Ectodermal cell (in vitro differentiated cells): ENCODE results near the gene SUGP2.

Experiments used
- H3K27ac ChIP-seq: 2 replicates; pipeline ENCODE4 v1.7.0; 2013; ENCODE audit warnings: mild to moderate bottlenecking, low read depth, low read length; ENCODE audit not compliant: insufficient read depth, poor library complexity, severe bottlenecking
- H3K27me3 ChIP-seq: 2 replicates; pipeline ENCODE4 v1.7.0; 2013; ENCODE audit warnings: mild to moderate bottlenecking, low read length; ENCODE audit not compliant: insufficient read depth, control insufficient read depth, poor library complexity, severe bottlenecking
- H3K36me3 ChIP-seq: one replicate; pipeline ENCODE4 v1.7.0; 2013; ENCODE audit warnings: low read length; ENCODE audit not compliant: control insufficient read depth, insufficient read depth
- H3K4me1 ChIP-seq: one replicate; pipeline ENCODE4 v1.7.0; 2013; ENCODE audit warnings: low read length; ENCODE audit not compliant: control insufficient read depth, insufficient read depth
- H3K4me3 ChIP-seq: 2 replicates; pipeline ENCODE4 v1.7.0; 2013; ENCODE audit warnings: low read depth, low read length, control low read depth; ENCODE audit not compliant: insufficient read depth
- H3K9me3 ChIP-seq: 2 replicates; pipeline ENCODE4 v1.7.0; 2013; ENCODE audit warnings: mild to moderate bottlenecking, low read length, moderate library complexity; ENCODE audit not compliant: control insufficient read depth
- WGBS, 2 experiments: methylation state at CpG; one replicate each; pipeline ENCODE4 v1.1.7; 2013; ENCODE audit warnings: missing lambda C conversion rate in 2 of 2; 5-methylcytosine and 5-hydroxymethylcytosine counted together

Gene SUGP2

DNA sequence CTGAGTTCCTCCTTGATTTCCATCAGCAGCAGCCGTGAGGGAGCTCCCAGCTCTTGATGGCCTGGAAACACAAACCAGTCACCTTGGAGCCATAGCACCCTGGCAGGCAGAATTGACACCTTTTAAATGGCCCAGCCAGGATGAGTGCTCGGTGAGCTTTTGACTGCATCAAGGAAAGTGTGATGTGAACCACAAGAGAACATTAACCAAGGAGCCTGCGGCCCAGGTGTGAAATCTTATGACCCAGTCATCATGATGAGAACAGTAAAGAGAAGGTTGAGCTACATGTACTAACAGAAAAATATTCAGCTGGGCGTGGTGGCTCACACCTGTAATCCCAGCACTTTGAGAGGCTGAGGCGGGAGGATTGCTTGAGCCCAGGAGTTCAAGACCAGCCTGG lies 22.8 kb downstream of the SUGP2 start:
- WGBS, 2 experiments: 93 to 97% methylated on average over 5 of the region's 5 CpGs
- H3K4me3 ChIP-seq: no peak overlapping the region
- H3K27me3 ChIP-seq: no peaks in the 10 kb centered on the region
- no peaks in the 10 kb centered on the region for H3K4me1 ChIP-seq
- H3K36me3 ChIP-seq: peaks cover 38% of the 10 kb centered on the region
- no peaks in the 10 kb centered on the region for H3K9me3 ChIP-seq
- no peak overlapping the region for H3K27ac ChIP-seq

DNA sequence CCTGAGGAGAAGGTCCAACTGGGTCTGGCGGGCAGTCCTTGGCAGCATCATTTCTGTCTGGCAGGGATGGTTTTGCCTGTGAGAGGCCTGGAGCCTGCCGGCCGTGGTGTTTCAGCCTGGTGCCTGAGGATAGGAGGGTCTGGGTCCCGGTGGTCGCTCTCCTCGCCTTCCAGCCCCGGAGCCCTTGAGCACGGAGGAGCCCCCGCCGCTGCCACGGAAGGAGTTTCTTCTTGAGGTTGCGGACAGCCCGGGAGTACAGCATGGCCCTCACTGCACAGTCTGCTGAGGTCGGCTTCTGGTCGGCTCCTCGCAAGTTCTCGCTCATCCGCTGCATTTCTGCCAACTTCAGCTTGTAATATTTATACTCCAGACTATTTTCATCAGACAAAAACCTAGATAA lies 23.4 kb downstream of the SUGP2 start:
- H3K9me3 ChIP-seq: no peaks in the 10 kb centered on the region
- 96% methylated on average over 18 of the region's 18 CpGs for WGBS, 2 experiments
- no peaks in the 10 kb centered on the region for H3K4me1 ChIP-seq
- peaks cover 43% of the 10 kb centered on the region for H3K36me3 ChIP-seq
- no peaks in the 10 kb centered on the region for H3K27me3 ChIP-seq
- no peak overlapping the region for H3K4me3 ChIP-seq
- no peak overlapping the region for H3K27ac ChIP-seq

DNA sequence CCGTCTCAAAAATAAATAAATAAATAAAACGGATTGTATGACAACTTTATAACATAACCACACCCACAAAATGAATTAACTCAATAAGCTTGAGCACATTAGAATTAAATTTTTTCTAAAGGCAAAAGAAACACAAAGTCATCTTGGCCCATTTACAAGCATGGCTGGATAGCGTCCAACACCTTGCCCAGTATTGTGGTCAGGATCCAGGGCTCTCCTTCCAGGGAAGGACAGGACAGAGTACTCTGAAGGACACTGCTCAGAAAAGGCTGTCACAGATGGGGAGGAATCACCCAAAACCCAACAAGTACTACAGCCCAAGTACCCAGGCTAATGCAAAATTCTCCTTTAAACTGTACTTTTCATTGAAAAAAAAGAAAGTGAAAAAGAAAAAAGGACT lies 27.1 kb downstream of the SUGP2 start:
- no peaks in the 10 kb centered on the region for H3K4me1 ChIP-seq
- no peaks in the 10 kb centered on the region for H3K27me3 ChIP-seq
- no peak overlapping the region for H3K27ac ChIP-seq
- no peak overlapping the region for H3K4me3 ChIP-seq
- no peaks in the 10 kb centered on the region for H3K9me3 ChIP-seq
- H3K36me3 ChIP-seq: peaks cover 55% of the 10 kb centered on the region
- WGBS, 2 experiments: 94 to 99% methylated on average over 3 of the region's 3 CpGs

DNA sequence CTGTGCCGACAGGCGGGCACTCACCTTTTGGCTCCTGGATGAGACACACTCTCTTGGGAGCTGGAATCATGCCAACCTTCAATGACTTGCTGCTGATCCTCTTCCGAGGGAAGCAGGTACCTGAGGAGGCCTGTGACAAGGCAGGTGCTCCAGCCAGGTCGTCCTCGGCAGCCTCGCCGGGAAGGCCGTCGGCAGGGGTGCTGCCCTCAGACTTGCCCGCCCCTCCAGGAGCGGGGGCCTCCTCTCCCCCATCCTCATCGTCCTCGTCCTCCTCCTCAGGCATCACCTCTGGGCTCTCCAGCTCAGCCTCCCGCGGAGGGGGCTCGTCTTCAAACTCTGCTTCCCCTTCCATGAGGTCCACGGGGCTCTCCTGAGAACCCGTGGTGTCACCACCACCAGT lies 29.2 kb downstream of the SUGP2 start:
- peaks cover 40% of the 10 kb centered on the region for H3K36me3 ChIP-seq
- H3K4me1 ChIP-seq: no peaks in the 10 kb centered on the region
- H3K9me3 ChIP-seq: no peaks in the 10 kb centered on the region
- no peak overlapping the region for H3K4me3 ChIP-seq
- 94 to 95% methylated on average over 18 of the region's 18 CpGs for WGBS, 2 experiments
- H3K27ac ChIP-seq: no peak overlapping the region
- no peaks in the 10 kb centered on the region for H3K27me3 ChIP-seq

DNA sequence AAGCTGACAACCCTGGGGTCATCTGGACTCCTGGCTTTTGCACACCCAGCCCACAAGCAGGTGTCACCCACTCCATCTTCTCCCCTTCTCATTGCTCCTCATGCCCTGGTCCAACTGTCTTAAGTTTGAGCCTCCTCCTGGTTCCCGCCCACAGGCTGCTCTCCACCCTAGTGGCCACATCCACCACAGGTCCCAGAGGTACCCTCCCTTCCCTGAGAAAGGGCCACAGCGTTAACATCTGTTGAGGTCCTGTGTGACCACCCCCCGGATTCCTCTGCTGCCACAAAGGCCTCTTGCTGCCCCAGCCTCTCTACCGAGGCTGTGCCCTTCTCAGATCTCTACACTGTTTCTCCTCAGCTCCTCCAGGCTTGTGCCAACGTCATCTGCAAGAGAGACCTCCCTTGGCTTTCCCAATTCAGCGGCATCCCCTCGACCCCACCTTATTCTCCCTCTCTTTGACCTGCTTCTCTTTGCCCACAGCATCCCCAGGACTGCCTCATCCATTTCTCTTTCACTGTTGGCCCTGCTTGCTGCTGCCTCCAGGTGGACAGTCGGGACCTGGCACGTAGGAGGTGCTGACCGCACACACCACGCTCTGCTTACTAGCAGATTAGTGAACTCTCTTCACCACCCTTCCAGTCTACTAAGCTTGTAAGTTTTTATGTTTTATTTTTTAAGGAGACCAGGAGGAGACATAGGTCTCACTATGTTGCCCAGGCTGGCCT lies 33.3 kb downstream of the SUGP2 start:
- Histone ChIP-seq H3K4me3 (no peak overlapping the region), H3K9me3 (no peaks in the 10 kb centered on the region), H3K27ac (no peak overlapping the region), H3K4me1 (peaks cover 7% of the 10 kb centered on the region), H3K27me3 (no peaks in the 10 kb centered on the region), H3K36me3 (peaks cover 27% of the 10 kb centered on the region)
- 89 to 92% methylated on average over 11 of the region's 11 CpGs for WGBS, 2 experiments

DNA sequence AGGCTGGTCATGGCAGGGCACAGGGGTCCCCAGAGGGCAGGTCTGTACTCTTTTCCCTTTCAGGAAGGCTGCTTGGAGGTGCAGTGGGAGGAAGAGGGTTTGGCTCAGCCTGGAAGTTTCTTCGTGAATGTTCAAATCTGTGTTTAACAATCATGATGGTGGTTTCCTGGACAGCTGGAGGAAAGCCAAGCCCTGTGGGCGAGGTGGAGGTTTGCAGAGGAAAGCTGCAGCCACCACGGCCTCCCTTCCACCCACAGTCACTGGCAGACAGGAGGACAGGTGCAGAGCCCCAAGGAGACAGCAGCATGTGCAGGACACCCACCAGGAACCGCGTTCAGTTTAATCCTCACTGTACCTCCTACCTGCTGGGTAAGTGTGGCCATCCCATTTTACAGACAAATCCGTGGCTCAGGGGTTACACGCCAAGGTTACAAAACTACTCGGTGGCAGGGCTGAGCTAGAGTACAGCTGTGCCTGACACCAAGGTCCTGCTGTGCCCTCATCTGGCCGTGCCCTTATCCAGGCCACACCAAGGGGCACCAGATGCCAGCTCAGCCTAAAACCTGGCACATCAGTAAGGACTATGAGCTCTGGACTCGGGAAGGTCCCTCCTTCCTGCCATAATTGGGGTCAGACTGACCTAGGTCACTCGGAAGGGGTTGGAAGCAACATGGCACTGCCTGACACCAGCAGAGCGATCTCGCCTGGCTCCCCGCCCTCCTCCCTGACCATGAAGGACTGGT lies 34.1 kb downstream of the SUGP2 start:
- Histone ChIP-seq H3K27ac (no peak overlapping the region), H3K4me1 (peaks cover 7% of the 10 kb centered on the region), H3K9me3 (no peaks in the 10 kb centered on the region), H3K4me3 (no peak overlapping the region), H3K36me3 (peaks cover 24% of the 10 kb centered on the region), H3K27me3 (no peaks in the 10 kb centered on the region)
- WGBS, 2 experiments: 95% methylated on average over 14 of the region's 14 CpGs

DNA sequence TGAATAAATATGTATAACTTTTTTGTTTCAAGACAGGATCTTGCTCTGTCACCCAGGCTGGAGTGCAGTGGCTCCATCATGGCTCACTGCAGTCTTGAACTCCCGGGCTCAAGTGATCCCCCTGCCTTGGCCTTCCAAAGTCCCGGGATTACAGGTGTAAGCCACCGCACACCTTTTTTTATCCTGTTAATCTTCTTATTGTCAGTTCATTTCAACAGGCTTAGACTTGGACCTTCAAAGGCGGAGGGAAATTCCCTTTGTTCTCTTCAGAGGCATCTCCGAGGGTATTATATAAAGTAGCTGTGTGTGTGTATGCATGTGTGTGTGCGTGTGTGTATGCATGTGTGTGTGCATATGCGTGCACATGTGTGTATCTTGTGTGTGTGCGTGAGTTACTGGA lies 35.0 kb downstream of the SUGP2 start:
- H3K27me3 ChIP-seq: no peaks in the 10 kb centered on the region
- WGBS, 2 experiments: 95 to 97% methylated on average over 8 of the region's 8 CpGs

DNA sequence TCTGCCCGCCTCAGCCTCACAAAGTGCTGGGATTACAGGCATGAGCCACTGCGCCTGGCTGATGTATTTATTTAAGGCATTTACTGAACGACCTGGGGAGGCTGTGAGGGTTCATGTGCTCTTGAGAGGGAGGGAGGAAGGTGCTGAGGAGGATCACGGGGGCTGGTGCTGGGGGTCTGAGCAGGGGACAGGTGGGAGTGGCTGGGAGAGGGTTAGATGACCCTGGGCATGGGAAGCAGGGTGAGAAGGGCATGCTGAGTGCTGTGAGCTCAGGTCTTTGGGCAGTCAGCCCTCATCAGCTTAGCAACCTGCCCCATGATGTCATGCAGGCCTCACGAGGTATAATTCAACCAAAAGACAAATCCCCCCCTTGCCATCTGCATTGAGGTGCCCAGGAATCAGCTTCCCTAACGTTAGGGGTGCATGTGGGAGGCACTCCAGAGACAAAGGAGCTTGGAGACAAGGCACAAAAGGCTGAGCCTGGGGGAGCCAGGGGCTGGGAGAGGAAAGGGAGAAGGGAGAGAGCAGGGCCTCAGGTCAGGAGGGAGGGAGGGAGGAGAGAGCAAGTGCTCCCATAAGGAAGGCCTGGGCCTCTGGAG lies 36.4 kb downstream of the SUGP2 start:
- no peaks in the 10 kb centered on the region for H3K27me3 ChIP-seq
- peaks cover 31% of the 10 kb centered on the region for H3K36me3 ChIP-seq
- no peaks in the 10 kb centered on the region for H3K9me3 ChIP-seq
- H3K4me1 ChIP-seq: peaks cover 7% of the 10 kb centered on the region
- WGBS, 2 experiments: 61 to 66% methylated on average over 6 of the region's 6 CpGs
- H3K4me3 ChIP-seq: no peak overlapping the region
- no peak overlapping the region for H3K27ac ChIP-seq

More for the DNA sequence above, 35.0 kb downstream of the SUGP2 start:
- Histone ChIP-seq H3K9me3 (no peaks in the 10 kb centered on the region), H3K4me1 (peaks cover 7% of the 10 kb centered on the region), H3K27ac (no peak overlapping the region), H3K36me3 (peaks cover 24% of the 10 kb centered on the region), H3K4me3 (no peak overlapping the region)

DNA sequence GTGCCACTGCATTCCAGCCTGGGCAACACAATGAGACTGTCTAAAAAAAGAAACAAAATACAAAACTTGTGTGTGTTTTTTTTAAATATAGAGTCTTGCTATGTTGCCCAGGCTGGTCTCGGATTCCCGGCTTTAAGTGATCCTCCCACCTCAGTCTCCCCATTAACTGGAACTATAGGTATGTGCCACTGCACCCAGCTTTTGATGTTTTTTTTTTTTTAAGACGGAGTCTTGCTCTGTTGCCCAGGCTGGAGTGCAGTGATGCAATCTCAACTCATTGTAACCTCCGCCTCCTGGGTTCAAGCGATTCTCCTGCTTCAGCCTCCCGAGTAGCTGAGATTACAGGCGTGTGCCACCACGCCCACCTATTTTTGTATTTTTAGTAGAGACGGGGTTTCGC lies 37.0 kb downstream of the SUGP2 start:
- 92 to 97% methylated on average over 10 of the region's 10 CpGs for WGBS, 2 experiments
- no peak overlapping the region for H3K27ac ChIP-seq
- peaks cover 31% of the 10 kb centered on the region for H3K36me3 ChIP-seq
- H3K9me3 ChIP-seq: no peaks in the 10 kb centered on the region
- no peak overlapping the region for H3K4me3 ChIP-seq
- H3K4me1 ChIP-seq: peaks cover 7% of the 10 kb centered on the region
- no peaks in the 10 kb centered on the region for H3K27me3 ChIP-seq

DNA sequence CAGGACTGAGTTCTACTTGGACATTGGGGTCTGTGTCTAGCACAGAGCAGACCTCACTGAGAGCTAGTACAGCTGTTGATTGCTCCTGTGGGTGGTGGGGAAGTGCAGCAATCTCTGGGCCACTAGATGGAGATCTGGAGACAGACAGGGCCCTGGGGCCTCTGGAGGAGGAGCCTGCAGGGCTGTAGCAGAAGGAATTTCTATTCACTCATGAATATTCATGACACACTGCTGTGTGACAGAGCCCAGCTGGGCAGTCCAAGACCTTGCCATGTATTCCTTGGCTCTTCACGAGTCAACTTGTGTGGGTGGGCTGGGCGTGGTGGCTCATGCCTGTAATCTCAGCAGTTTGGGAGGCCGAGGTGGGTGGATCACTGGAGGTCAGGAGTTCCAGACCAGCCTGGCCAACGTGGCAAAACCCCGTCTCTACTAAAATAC lies 37.5 kb downstream of the SUGP2 start:
- Histone ChIP-seq H3K27ac (no peak overlapping the region), H3K4me3 (no peak overlapping the region), H3K27me3 (no peaks in the 10 kb centered on the region), H3K4me1 (peaks cover 7% of the 10 kb centered on the region), H3K9me3 (no peaks in the 10 kb centered on the region), H3K36me3 (peaks cover 31% of the 10 kb centered on the region)
- 64 to 66% methylated on average over 5 of the region's 5 CpGs for WGBS, 2 experiments
